Esophagus squamous epithelium (tissue), 4 donors: ENCODE results near the gene GOSR1.

ENCODE experiments used
- POLR2A ChIP-seq, 4 donors: fragments of 450-650 bp; IDR thresholded peaks; one replicate each; pipeline ENCODE4 v1.6.1; 2017; ENCODE audit warnings: antibody characterized with exemption in 4 of 4, mild to moderate bottlenecking in 4 of 4, moderate library complexity in 3 of 4
- TF ChIP-seq, protein P1 (sequence below), 6 experiments: fragments of 450-650 bp in 4 of 6; fragments of 200-600 bp in 2 of 6; sonication (generic) in 2 of 6; IDR thresholded peaks; one replicate each; pipeline ENCODE4 v1.5.1; 2016 to 2019; ENCODE audit warnings: antibody characterized with exemption in 6 of 6, mild to moderate bottlenecking in 4 of 6, moderate library complexity in 4 of 6

DNA sequence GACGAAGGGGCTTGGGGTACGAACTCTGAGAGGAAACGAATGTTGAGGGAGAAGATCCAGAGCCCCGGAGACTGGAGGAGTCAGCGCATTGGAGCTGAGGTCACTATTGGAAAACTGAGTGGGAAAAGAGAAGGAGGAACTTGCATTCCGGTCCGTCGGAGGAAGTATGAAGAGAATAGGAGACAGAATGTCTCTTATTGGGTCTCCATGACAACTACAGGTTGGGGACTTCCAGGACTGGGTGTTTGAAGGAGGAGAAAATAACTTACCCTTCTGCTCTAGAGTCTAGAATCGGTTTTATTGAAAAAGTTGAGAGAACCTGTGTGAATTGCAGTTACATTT lies 537 bp downstream of the GOSR1 start:
- TF ChIP-seq, protein P1, sequence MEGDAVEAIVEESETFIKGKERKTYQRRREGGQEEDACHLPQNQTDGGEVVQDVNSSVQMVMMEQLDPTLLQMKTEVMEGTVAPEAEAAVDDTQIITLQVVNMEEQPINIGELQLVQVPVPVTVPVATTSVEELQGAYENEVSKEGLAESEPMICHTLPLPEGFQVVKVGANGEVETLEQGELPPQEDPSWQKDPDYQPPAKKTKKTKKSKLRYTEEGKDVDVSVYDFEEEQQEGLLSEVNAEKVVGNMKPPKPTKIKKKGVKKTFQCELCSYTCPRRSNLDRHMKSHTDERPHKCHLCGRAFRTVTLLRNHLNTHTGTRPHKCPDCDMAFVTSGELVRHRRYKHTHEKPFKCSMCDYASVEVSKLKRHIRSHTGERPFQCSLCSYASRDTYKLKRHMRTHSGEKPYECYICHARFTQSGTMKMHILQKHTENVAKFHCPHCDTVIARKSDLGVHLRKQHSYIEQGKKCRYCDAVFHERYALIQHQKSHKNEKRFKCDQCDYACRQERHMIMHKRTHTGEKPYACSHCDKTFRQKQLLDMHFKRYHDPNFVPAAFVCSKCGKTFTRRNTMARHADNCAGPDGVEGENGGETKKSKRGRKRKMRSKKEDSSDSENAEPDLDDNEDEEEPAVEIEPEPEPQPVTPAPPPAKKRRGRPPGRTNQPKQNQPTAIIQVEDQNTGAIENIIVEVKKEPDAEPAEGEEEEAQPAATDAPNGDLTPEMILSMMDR (IDR thresholded peaks at IDR 0.05): no peak
- no peak for TF ChIP-seq POLR2A (IDR thresholded peaks at IDR 0.05)
